ENCODE data around the gene PTOV1. TPM values are rescaled to one million over a fixed set of nuclear protein-coding genes. Genes with fewer than 3 reads are reported as not detected.

Gene PTOV1
- total and polyA plus RNA-seq, 2 of the 4 experiments (the other 2 are of a cell fraction) = 34.4 to 107 TPM

DNA sequence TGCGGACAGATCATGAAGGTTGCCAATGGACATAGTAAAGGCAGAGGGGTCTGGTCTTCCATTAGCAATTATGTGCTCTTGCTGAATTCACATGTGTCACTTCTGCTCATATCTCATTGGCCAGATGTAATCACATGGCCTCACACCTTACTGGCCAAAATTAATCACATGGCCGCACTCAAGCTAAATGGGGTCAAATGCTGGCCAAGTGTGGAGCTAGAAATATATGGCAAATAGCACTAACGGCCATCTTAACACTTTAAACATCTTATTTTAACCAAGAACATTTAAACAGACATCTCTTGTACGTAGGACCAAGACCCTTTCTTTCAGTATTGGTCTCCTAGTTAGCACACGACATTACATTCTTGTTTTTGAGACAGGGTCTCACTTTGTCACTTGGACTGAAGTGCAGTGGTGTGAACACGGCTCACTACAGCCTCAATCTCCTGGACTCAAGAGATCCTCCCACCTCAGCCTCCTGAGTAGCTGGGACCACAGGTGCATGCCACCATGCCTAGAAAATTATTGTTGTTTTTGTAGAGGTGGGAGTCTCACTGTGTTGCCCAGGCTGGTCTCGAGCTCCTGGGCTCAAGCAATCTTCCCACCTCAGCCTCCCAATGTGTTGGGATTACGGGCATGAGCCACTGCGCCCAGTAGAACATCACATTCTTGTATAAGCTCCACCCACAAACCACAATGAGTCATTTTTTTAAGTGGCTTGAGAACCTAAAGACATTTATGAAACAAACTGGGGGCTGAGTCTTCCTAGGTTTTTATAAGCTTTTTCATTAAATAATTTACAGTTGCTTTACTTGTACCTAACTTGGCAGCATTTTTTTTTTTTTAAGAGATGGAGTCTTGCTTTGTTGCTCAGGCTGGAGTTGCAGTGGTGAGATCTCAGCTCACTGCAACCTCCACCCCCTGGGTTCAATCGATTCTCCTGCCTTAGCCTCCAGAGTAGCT is 2.9 kb upstream of the PTOV1 start:
- peak overlapping the region; percentile 55; the same call in 1 of the 2 replicates for H3K14ac ChIP-seq (replicated peaks; ENCODE audit: low read depth, low read length)
- peak overlapping the region; percentile 70 for H3K4ac ChIP-seq (ENCODE audit: low read depth, low read length)
- H3K23ac ChIP-seq (ENCODE audit: low read depth, low read length) = peak overlapping the region; percentile 43; the same call in 1 of the 2 replicates
- peak overlapping the region; percentile 10; the same call in 1 of the 2 replicates for H3K18ac ChIP-seq (ENCODE audit: low read depth, low read length)
- peak overlapping the region; percentile 47; the same call in 1 of the 2 replicates for H4K5ac ChIP-seq (ENCODE audit: low read depth, low read length)
- WGBS, 2 experiments (ENCODE audit: extremely low coverage in 2 of 2, insufficient read length in 1 of 2) = 100% methylated on average over 1 of the region's 10 CpGs; no CpG with 5 or more reads in 1 of the 2 experiments
- no peak overlapping the region for H3K4me3 ChIP-seq (ENCODE audit: insufficient read depth, low read depth, low read length)
- peak overlapping the region; percentile 58 for H2BK20ac ChIP-seq (ENCODE audit: low read depth, low read length)
- CTCF ChIA-PET = interaction anchor here (0.6 to 0.9 kb wide), 3 partner anchors 9 to 375 kb away, joined by 3 read pairs; no protein-coding TSS in a partner anchor
- peak overlapping the region; percentile 12; the same call in 1 of the 3 replicates for H2BK15ac ChIP-seq (ENCODE audit: low read depth, low read length)
- no peak overlapping the region for H3K56ac ChIP-seq (ENCODE audit: extremely low read depth, insufficient read depth, low read length)
- H3K27me3 ChIP-seq (ENCODE audit: control insufficient read depth, insufficient read depth, low read length) = no peaks in the 10 kb centered on the region
- H3K4me2 ChIP-seq (ENCODE audit: low read depth, low read length) = peak overlapping the region; percentile 36; the same call in 1 of the 2 replicates
- no peak overlapping the region for H2AFZ ChIP-seq (replicated peaks; ENCODE audit: low read length, poor library complexity)
- H3K9ac ChIP-seq (ENCODE audit: low read depth, low read length) = no peak overlapping the region
- peak overlapping the region; percentile 25; the same call in 1 of the 2 replicates for H4K91ac ChIP-seq (ENCODE audit: insufficient read depth, low read depth, low read length)
- H3K36me3 ChIP-seq (ENCODE audit: control insufficient read depth, insufficient read depth, low read length) = 0 out of 2 replicates have a peak, but pooled peaks cover 3% of the 10 kb centered on the region
- no TSS peak for BruUV-seq (replicated peaks)
- H3K27ac ChIP-seq (ENCODE audit: insufficient read depth, low read length) = no peak overlapping the region; the same call in 1 of the 2 replicates
- H2BK120ac ChIP-seq (ENCODE audit: low read depth, low read length) = no peak overlapping the region
- peak; percentile 91 for DNase-seq
- intact Hi-C loops (cut with micrococcal nuclease) = loop anchor here (2.0 kb wide), 1 partner anchor 29 kb away; the partner anchor contains the start of gene MED25
- ATAC-seq (ENCODE audit: low read depth) = 0 out of 2 replicates have a peak, but pooled peaks have one; percentile 4
- peaks cover 22% of the 10 kb centered on the region for H4K20me1 ChIP-seq (ENCODE audit: insufficient read depth, low read length)
- no peak overlapping the region for H2AK9ac ChIP-seq (replicated peaks; ENCODE audit: low read depth, low read length, poor library complexity)
- peaks cover 14% of the 10 kb centered on the region for H3K4me1 ChIP-seq (ENCODE audit: control insufficient read depth, insufficient read depth, low read length)
- dilution Hi-C loops (cut with HindIII; ENCODE audit: low sequenced_read_pairs, unreplicated experiment) = no loop called here
- H2BK5ac ChIP-seq (ENCODE audit: low read depth, low read length, poor library complexity, severe bottlenecking) = peak overlapping the region; percentile 69
- in situ Hi-C loops (cut with MboI; ENCODE audit: low sequenced_read_pairs) = no loop called here
- peaks cover 27 to 62% of the 10 kb centered on the region in 2 experiments for H3K79me1 ChIP-seq (ENCODE audit: low read depth in 1 of 2, low read length in 2 of 2)
- H3K9me3 ChIP-seq (ENCODE audit: control insufficient read depth, insufficient read depth, low read length) = no peaks in the 10 kb centered on the region
- peaks cover 20% of the 10 kb centered on the region for H3K9me1 ChIP-seq (ENCODE audit: insufficient read depth, low read length)
- POLR2A ChIA-PET (ENCODE audit: unreplicated experiment) = interaction anchor here (0.6 kb wide), 2 partner anchors 92 to 132 kb away, joined by 3 to 7 read pairs; no protein-coding TSS in a partner anchor
- H2AK5ac ChIP-seq (ENCODE audit: low read depth, low read length) = peak overlapping the region; percentile 29; the same call in 1 of the 2 replicates
- H4K8ac ChIP-seq (ENCODE audit: low read depth in 2 of 2, low read length in 2 of 2) = no peak overlapping the region
- no peak for TF ChIP-seq CEBPB (IDR thresholded peaks at IDR 0.05; ENCODE audit: low read depth, low read length)
- TF ChIP-seq RFX5 (IDR thresholded peaks at IDR 0.05; ENCODE audit: low read depth, low read length) = no peak; the same call in 1 of the 2 replicates
- TF ChIP-seq, protein P1, sequence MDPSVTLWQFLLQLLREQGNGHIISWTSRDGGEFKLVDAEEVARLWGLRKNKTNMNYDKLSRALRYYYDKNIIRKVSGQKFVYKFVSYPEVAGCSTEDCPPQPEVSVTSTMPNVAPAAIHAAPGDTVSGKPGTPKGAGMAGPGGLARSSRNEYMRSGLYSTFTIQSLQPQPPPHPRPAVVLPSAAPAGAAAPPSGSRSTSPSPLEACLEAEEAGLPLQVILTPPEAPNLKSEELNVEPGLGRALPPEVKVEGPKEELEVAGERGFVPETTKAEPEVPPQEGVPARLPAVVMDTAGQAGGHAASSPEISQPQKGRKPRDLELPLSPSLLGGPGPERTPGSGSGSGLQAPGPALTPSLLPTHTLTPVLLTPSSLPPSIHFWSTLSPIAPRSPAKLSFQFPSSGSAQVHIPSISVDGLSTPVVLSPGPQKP (IDR thresholded peaks at IDR 0.05; ENCODE audit: borderline replicate concordance, low read depth, low read length) = no peak
- TF ChIP-seq MAFK (IDR thresholded peaks at IDR 0.05; ENCODE audit: low read depth, low read length) = no peak
- TF ChIP-seq, protein P2, sequence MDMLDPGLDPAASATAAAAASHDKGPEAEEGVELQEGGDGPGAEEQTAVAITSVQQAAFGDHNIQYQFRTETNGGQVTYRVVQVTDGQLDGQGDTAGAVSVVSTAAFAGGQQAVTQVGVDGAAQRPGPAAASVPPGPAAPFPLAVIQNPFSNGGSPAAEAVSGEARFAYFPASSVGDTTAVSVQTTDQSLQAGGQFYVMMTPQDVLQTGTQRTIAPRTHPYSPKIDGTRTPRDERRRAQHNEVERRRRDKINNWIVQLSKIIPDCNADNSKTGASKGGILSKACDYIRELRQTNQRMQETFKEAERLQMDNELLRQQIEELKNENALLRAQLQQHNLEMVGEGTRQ (IDR thresholded peaks at IDR 0.05; ENCODE audit: low read depth, low read length) = peak; percentile 78
- 0 out of 2 replicates have a peak, but pooled peaks have one; percentile 36 for TF ChIP-seq BHLHE40 (IDR thresholded peaks at IDR 0.05; ENCODE audit: low read depth, low read length)
- TF ChIP-seq POLR2A (IDR thresholded peaks at IDR 0.05; ENCODE audit: low read depth, low read length) = no peak
- TF ChIP-seq MAZ (IDR thresholded peaks at IDR 0.05; ENCODE audit: borderline replicate concordance, low read depth, low read length) = no peak
- no peak for TF ChIP-seq MXI1 (IDR thresholded peaks at IDR 0.05; ENCODE audit: borderline replicate concordance, low read depth, low read length)
- TF ChIP-seq, protein P3, sequence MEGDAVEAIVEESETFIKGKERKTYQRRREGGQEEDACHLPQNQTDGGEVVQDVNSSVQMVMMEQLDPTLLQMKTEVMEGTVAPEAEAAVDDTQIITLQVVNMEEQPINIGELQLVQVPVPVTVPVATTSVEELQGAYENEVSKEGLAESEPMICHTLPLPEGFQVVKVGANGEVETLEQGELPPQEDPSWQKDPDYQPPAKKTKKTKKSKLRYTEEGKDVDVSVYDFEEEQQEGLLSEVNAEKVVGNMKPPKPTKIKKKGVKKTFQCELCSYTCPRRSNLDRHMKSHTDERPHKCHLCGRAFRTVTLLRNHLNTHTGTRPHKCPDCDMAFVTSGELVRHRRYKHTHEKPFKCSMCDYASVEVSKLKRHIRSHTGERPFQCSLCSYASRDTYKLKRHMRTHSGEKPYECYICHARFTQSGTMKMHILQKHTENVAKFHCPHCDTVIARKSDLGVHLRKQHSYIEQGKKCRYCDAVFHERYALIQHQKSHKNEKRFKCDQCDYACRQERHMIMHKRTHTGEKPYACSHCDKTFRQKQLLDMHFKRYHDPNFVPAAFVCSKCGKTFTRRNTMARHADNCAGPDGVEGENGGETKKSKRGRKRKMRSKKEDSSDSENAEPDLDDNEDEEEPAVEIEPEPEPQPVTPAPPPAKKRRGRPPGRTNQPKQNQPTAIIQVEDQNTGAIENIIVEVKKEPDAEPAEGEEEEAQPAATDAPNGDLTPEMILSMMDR (conservative IDR thresholded peaks at IDR 0.05; ENCODE audit: low read depth, low read length) = no peak
- TF ChIP-seq NFE2L2 (IDR thresholded peaks at IDR 0.05; ENCODE audit: low read depth, low read length) = no peak
- TF ChIP-seq CHD1 (IDR thresholded peaks at IDR 0.05; ENCODE audit: low read depth, low read length) = no peak
